Neural cell (in vitro differentiated cells): ENCODE data around the gene SLC29A3. TPM values are rescaled to one million over a fixed set of nuclear protein-coding genes. Genes with fewer than 3 reads are reported as not detected.

Experiments used
- H2AFZ ChIP-seq: fragments of 200-600, 300-800 bp; sonication (generic), shearing (Covaris generic); 2 replicates; pipeline ENCODE4 v1.6.0; 2014; ENCODE audit warnings: low read depth, mild to moderate bottlenecking, antibody characterized with exemption, low read length, moderate library complexity
- H3F3A ChIP-seq: fragments of 200-600 bp; shearing (Covaris generic); 2 replicates; pipeline ENCODE4 v1.6.1; 2016; ENCODE audit warnings: mild to moderate bottlenecking, moderate library complexity, mixed read lengths, antibody characterized with exemption, low read length; ENCODE audit not compliant: insufficient read depth, poor library complexity, severe bottlenecking
- H3K27ac ChIP-seq: fragments of 200-600, 300-800 bp; sonication (generic), shearing (Covaris generic); 2 replicates; pipeline ENCODE4 v1.5.1; 2014; ENCODE audit warnings: mild to moderate bottlenecking, low read length, moderate library complexity
- H3K27me3 ChIP-seq: fragments of 300-800, 200-600 bp; sonication (generic), shearing (Covaris generic); 2 replicates; pipeline ENCODE4 v1.6.0; 2014; ENCODE audit warnings: mild to moderate bottlenecking, low read depth, low read length, moderate library complexity; ENCODE audit not compliant: insufficient read depth
- H3K36me3 ChIP-seq: fragments of 300-800, 200-600 bp; sonication (generic), shearing (Covaris generic); 2 replicates; pipeline ENCODE4 v1.5.1; 2014; ENCODE audit warnings: mild to moderate bottlenecking, antibody characterized with exemption, low read length, moderate library complexity; ENCODE audit not compliant: insufficient read depth
- H3K4me2 ChIP-seq: fragments of 300-800, 200-600 bp; sonication (generic), shearing (Covaris generic); 2 replicates; pipeline ENCODE4 v1.6.0; 2014; ENCODE audit warnings: mild to moderate bottlenecking, low read length
- H3K4me3 ChIP-seq: fragments of 300-800, 200-600 bp; sonication (generic), shearing (Covaris generic); 2 replicates; pipeline ENCODE4 v1.5.1; 2014; ENCODE audit warnings: mild to moderate bottlenecking, low read length, moderate library complexity
- H3K79me2 ChIP-seq: fragments of 200-600 bp; shearing (Covaris generic); replicated peaks from 2 replicates; pipeline ENCODE4 v1.6.0; 2014; ENCODE audit warnings: mild to moderate bottlenecking, low read length, moderate library complexity; ENCODE audit not compliant: insufficient read depth
- H3K9ac ChIP-seq: fragments of 300-800, 200-600 bp; sonication (generic), shearing (Covaris generic); 2 replicates; pipeline ENCODE4 v1.6.1; 2016; ENCODE audit warnings: mild to moderate bottlenecking, low read length, mixed read lengths
- H3K9me2 ChIP-seq: fragments of 200-600 bp; shearing (Covaris generic); 2 replicates; pipeline ENCODE4 v1.6.1; 2016; ENCODE audit warnings: mild to moderate bottlenecking, low read length, mixed read lengths; ENCODE audit not compliant: insufficient read depth
- H3K9me3 ChIP-seq: fragments of 200-600, 300-800 bp; sonication (generic), shearing (Covaris generic); 2 replicates; pipeline ENCODE4 v1.6.1; 2016; ENCODE audit warnings: mild to moderate bottlenecking, mixed run types, low read length, moderate library complexity, mixed read lengths
- H4K20me1 ChIP-seq: fragments of 200-600 bp; shearing (Covaris generic); 2 replicates; pipeline ENCODE4 v1.6.1; 2016; ENCODE audit warnings: mild to moderate bottlenecking, mixed run types; ENCODE audit not compliant: insufficient read depth
- EP300 ChIP-seq: fragments of 450-650 bp; conservative IDR thresholded peaks from 2 replicates; pipeline ENCODE4 v1.6.1; 2014; ENCODE audit warnings: antibody characterized with exemption, mild to moderate bottlenecking, moderate library complexity; ENCODE audit not compliant: poor library complexity, severe bottlenecking
- EZH2 ChIP-seq: fragments of 200-600, 300-800 bp; shearing (Covaris generic), sonication (generic); IDR thresholded peaks from 2 replicates; pipeline ENCODE4 v1.6.1; 2014; ENCODE audit warnings: antibody characterized with exemption, low read length, borderline replicate concordance, mild to moderate bottlenecking; ENCODE audit not compliant: insufficient read depth, poor library complexity, severe bottlenecking
- MXI1 ChIP-seq: fragments of 450-650 bp; conservative IDR thresholded peaks from 2 replicates; pipeline ENCODE4 v1.6.1; 2014; ENCODE audit warnings: antibody characterized with exemption, mild to moderate bottlenecking; ENCODE audit not compliant: poor library complexity, severe bottlenecking
- POLR2AphosphoS5 ChIP-seq: IDR thresholded peaks from 2 replicates; pipeline ENCODE4 v1.6.1; 2012
- RAD21 ChIP-seq: fragments of 450-650 bp; conservative IDR thresholded peaks from 2 replicates; pipeline ENCODE4 v1.6.1; 2014; ENCODE audit warnings: antibody characterized with exemption, mild to moderate bottlenecking, moderate library complexity
- SMC3 ChIP-seq: fragments of 450-650 bp; conservative IDR thresholded peaks from 2 replicates; pipeline ENCODE4 v1.6.1; 2014; ENCODE audit warnings: antibody characterized with exemption, mild to moderate bottlenecking, moderate library complexity; ENCODE audit not compliant: poor library complexity
- TAF1 ChIP-seq: IDR thresholded peaks from 2 replicates; pipeline ENCODE4 v1.6.1; 2012; ENCODE audit warnings: low read depth
- polyA plus RNA-seq: library from polyadenylated mRNA; depleted of rRNA; stranded (reverse); fragments of >200 nt; gene quantifications from 2 replicates; pipeline ENCODE4 v1.2.3, GENCODE V29; 2014
- TF ChIP-seq, protein P1 (sequence below): fragments of 450-650 bp; IDR thresholded peaks from 2 replicates; pipeline ENCODE4 v1.5.1; 2014; ENCODE audit warnings: antibody characterized with exemption, mild to moderate bottlenecking, moderate library complexity; ENCODE audit not compliant: poor library complexity, severe bottlenecking
- TF ChIP-seq, protein P2 (sequence below): IDR thresholded peaks from 2 replicates; pipeline ENCODE4 v1.6.1; 2012; ENCODE audit warnings: borderline replicate concordance

Gene SLC29A3
- polyA plus RNA-seq, 1 donor from 2014 or later, result 2.3 TPM

DNA sequence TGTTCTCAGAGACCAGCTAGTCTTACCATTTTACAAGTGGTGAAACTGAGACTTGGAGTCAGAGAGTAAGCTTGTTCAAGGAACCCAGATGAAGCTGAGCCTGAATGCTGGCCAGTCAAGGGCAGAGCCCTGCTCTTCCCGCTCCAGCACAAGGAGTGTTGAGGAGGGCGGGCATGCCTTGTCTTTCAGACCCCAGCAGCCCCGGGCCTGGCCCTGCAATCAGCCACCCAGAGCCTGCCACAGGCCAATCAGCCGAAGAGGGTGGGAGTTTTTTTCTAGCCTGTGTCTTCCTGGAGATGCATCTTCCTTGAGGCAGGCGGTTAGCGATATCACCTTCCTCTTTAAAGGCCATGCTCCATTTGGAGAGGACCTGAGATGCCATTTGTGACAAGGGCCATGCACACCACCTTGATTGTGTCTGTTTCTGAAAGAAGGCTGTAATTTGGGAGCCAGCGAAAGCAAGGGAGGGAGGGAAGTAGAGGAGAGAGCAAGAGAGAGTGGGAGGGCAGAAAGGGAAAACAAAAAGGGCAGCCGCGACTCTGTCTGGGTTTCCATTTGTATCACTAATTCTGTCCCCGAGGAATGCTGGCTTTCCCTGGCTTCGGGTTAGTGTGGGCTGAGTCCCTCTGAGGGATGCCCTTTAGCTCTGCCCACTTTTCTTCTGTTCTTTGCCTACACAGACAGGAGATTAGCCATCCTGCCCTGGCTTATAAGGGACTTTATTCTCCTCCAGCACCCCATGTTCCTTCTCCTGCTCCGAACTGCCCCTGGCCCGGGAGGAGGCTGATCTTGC lies 85.6 kb downstream of the SLC29A3 start:
- no peaks in the 10 kb centered on the region for H3K9me3 ChIP-seq
- H3F3A ChIP-seq, result no peaks in the 10 kb centered on the region
- no peaks in the 10 kb centered on the region for H4K20me1 ChIP-seq
- H3K9ac ChIP-seq, result no peak overlapping the region
- TF ChIP-seq MXI1 (no peak), RAD21 (no peak), POLR2AphosphoS5 (no peak), EP300 (no peak), EZH2 (no peak), TAF1 (no peak), SMC3 (no peak)
- TF ChIP-seq, protein P1, sequence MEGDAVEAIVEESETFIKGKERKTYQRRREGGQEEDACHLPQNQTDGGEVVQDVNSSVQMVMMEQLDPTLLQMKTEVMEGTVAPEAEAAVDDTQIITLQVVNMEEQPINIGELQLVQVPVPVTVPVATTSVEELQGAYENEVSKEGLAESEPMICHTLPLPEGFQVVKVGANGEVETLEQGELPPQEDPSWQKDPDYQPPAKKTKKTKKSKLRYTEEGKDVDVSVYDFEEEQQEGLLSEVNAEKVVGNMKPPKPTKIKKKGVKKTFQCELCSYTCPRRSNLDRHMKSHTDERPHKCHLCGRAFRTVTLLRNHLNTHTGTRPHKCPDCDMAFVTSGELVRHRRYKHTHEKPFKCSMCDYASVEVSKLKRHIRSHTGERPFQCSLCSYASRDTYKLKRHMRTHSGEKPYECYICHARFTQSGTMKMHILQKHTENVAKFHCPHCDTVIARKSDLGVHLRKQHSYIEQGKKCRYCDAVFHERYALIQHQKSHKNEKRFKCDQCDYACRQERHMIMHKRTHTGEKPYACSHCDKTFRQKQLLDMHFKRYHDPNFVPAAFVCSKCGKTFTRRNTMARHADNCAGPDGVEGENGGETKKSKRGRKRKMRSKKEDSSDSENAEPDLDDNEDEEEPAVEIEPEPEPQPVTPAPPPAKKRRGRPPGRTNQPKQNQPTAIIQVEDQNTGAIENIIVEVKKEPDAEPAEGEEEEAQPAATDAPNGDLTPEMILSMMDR, result no peak
- TF ChIP-seq, protein P2, sequence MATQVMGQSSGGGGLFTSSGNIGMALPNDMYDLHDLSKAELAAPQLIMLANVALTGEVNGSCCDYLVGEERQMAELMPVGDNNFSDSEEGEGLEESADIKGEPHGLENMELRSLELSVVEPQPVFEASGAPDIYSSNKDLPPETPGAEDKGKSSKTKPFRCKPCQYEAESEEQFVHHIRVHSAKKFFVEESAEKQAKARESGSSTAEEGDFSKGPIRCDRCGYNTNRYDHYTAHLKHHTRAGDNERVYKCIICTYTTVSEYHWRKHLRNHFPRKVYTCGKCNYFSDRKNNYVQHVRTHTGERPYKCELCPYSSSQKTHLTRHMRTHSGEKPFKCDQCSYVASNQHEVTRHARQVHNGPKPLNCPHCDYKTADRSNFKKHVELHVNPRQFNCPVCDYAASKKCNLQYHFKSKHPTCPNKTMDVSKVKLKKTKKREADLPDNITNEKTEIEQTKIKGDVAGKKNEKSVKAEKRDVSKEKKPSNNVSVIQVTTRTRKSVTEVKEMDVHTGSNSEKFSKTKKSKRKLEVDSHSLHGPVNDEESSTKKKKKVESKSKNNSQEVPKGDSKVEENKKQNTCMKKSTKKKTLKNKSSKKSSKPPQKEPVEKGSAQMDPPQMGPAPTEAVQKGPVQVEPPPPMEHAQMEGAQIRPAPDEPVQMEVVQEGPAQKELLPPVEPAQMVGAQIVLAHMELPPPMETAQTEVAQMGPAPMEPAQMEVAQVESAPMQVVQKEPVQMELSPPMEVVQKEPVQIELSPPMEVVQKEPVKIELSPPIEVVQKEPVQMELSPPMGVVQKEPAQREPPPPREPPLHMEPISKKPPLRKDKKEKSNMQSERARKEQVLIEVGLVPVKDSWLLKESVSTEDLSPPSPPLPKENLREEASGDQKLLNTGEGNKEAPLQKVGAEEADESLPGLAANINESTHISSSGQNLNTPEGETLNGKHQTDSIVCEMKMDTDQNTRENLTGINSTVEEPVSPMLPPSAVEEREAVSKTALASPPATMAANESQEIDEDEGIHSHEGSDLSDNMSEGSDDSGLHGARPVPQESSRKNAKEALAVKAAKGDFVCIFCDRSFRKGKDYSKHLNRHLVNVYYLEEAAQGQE, result no peak
- no peaks in the 10 kb centered on the region for H3K36me3 ChIP-seq
- H3K79me2 ChIP-seq, result no peaks in the 10 kb centered on the region
- H3K9me2 ChIP-seq, result no peaks in the 10 kb centered on the region
- no peak overlapping the region for H2AFZ ChIP-seq
- H3K4me2 ChIP-seq, result no peak overlapping the region
- H3K4me3 ChIP-seq, result no peak overlapping the region
- H3K27me3 ChIP-seq, result peaks cover 3% of the 10 kb centered on the region
- no peak overlapping the region for H3K27ac ChIP-seq

DNA sequence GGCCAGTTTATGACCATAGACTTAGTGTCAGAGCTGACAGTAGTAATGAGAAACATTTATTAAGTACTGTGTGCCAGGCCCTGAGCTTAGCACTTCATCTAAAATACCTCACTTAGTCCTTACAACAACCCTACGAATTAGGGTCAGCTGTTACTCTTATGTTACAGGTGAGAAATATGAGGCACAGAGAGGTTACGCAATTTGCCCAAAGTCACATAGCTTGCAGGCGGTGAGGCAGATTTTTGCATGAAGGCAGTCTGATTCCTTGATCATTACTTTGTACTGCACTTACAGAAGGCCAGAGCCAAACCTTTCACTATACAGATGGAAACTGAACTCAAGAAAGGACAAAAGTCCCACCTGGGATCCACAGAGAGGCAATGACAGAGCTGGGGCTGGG lies 87.8 kb downstream of the SLC29A3 start:
- Histone ChIP-seq H2AFZ (no peak overlapping the region), H3K27ac (no peak overlapping the region), H3K36me3 (no peaks in the 10 kb centered on the region), H3K9me2 (no peaks in the 10 kb centered on the region), H3F3A (no peaks in the 10 kb centered on the region), H3K9ac (no peak overlapping the region), H3K27me3 (no peaks in the 10 kb centered on the region), H3K4me2 (no peak overlapping the region), H4K20me1 (no peaks in the 10 kb centered on the region), H3K9me3 (no peaks in the 10 kb centered on the region), H3K4me3 (no peak overlapping the region), H3K79me2 (no peaks in the 10 kb centered on the region)
- TF ChIP-seq, protein P1, result no peak
- TF ChIP-seq SMC3 (no peak), MXI1 (no peak), EP300 (no peak), POLR2AphosphoS5 (no peak), EZH2 (no peak), TAF1 (no peak), RAD21 (no peak)
- TF ChIP-seq, protein P2, result no peak
